Measurements from ENCODE around the gene NDUFC2. TPM values are rescaled to one million over a fixed set of nuclear protein-coding genes. Genes with fewer than 3 reads are reported as not detected.

NDUFC2 gene
- total and polyA plus RNA-seq, 2 donors (not counting 3 experiments of a cell fraction or from before 2014, with no cell fraction given), result 226 to 318 TPM

- Histone ChIP-seq H3K79me2 (ENCODE audit: control insufficient read depth, insufficient read depth, low read length) (no peaks in the 10 kb centered on the region), H3K27ac (ENCODE audit: insufficient read depth, low read depth, low read length) (no peak overlapping the region), H2AFZ (ENCODE audit: low read depth, low read length) (no peak overlapping the region), H3K4me1 (ENCODE audit: control insufficient read depth, extremely low read depth, insufficient read depth, low read length) (no peaks in the 10 kb centered on the region), H3K4me2 (ENCODE audit: insufficient read depth, low read length) (no peak overlapping the region), H3K9me1 (replicated peaks; ENCODE audit: control insufficient read depth, extremely low read depth, insufficient read depth, low read length) (no peaks in the 10 kb centered on the region), H3K9me3 (replicated peaks; ENCODE audit: control insufficient read depth, insufficient read depth, low read length) (no peaks in the 10 kb centered on the region), H3K27me3 (ENCODE audit: control insufficient read depth in 2 of 2, insufficient read depth in 2 of 2, low read length in 2 of 2) (no peaks in the 10 kb centered on the region), H3K9ac (replicated peaks; ENCODE audit: extremely low read depth, insufficient read depth, low read length) (no peak overlapping the region), H4K20me1 (replicated peaks; ENCODE audit: control insufficient read depth, extremely low read depth, insufficient read depth, low read length) (no peaks in the 10 kb centered on the region), H3K36me3 (ENCODE audit: control insufficient read depth in 2 of 2, extremely low read depth in 1 of 2, insufficient read depth in 2 of 2, low read length in 2 of 2) (no peaks in the 10 kb centered on the region), H3K4me3 (replicated peaks in 1 of 3; ENCODE audit: insufficient read depth in 1 of 3, low read depth in 1 of 3, low read length in 3 of 3) (no peak overlapping the region)
- dilution Hi-C loops (cut with MboI; ENCODE audit: extremely low pct_ligation_motif_present, low sequenced_read_pairs) (no loop called here), intact Hi-C loops (cut with micrococcal nuclease) (no loop called here)
- FAIRE-seq (no peak), DNase-seq (ENCODE audit: low read depth, low spot score) (no peak)
- CTCF ChIA-PET, result interaction anchor here (0.7 to 1.3 kb wide), 4 partner anchors 8 to 503 kb away, joined by 3 read pairs; no protein-coding TSS in a partner anchor
- BruUV-seq (replicated peaks), result no TSS peak
- POLR2A ChIA-PET, result no interaction called here
- TF ChIP-seq, protein P1, sequence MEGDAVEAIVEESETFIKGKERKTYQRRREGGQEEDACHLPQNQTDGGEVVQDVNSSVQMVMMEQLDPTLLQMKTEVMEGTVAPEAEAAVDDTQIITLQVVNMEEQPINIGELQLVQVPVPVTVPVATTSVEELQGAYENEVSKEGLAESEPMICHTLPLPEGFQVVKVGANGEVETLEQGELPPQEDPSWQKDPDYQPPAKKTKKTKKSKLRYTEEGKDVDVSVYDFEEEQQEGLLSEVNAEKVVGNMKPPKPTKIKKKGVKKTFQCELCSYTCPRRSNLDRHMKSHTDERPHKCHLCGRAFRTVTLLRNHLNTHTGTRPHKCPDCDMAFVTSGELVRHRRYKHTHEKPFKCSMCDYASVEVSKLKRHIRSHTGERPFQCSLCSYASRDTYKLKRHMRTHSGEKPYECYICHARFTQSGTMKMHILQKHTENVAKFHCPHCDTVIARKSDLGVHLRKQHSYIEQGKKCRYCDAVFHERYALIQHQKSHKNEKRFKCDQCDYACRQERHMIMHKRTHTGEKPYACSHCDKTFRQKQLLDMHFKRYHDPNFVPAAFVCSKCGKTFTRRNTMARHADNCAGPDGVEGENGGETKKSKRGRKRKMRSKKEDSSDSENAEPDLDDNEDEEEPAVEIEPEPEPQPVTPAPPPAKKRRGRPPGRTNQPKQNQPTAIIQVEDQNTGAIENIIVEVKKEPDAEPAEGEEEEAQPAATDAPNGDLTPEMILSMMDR (IDR thresholded peaks at IDR 0.05; ENCODE audit: extremely low read depth in 1 of 2, insufficient read depth in 1 of 2, low read depth in 1 of 2, low read length in 2 of 2), result no peak
Measured at GRCh38 chr11:78061088-78061920, 18.4 kb downstream of the NDUFC2 start.

DNA sequence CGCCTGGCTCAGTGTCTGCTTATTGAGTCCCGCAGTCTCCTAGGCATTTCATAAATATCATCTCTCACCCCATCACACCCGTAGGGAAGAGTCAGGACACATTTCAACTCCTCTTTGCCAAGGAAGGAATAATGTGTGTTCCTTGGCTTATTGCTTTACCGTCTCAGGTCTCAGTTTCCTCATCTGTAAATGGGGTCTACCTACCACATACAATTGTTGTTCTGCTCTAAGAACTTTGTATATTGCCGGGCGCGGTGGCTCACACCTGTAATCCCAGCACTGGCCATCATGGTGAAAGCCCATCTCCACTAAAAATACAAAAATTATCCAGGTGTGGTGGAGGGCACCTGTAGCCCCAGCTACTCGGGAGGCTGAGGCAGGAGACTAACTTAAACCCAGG is 19.1 kb downstream of the NDUFC2 start:
- intact Hi-C loops (cut with micrococcal nuclease) (no loop called here), dilution Hi-C loops (cut with MboI; ENCODE audit: extremely low pct_ligation_motif_present, low sequenced_read_pairs) (no loop called here)
- Histone ChIP-seq H3K9ac (replicated peaks; ENCODE audit: extremely low read depth, insufficient read depth, low read length) (no peak overlapping the region), H3K36me3 (ENCODE audit: control insufficient read depth in 2 of 2, extremely low read depth in 1 of 2, insufficient read depth in 2 of 2, low read length in 2 of 2) (no peaks in the 10 kb centered on the region), H3K27me3 (ENCODE audit: control insufficient read depth in 2 of 2, insufficient read depth in 2 of 2, low read length in 2 of 2) (no peaks in the 10 kb centered on the region), H3K4me1 (ENCODE audit: control insufficient read depth, extremely low read depth, insufficient read depth, low read length) (no peaks in the 10 kb centered on the region), H3K9me1 (replicated peaks; ENCODE audit: control insufficient read depth, extremely low read depth, insufficient read depth, low read length) (no peaks in the 10 kb centered on the region), H3K79me2 (ENCODE audit: control insufficient read depth, insufficient read depth, low read length) (no peaks in the 10 kb centered on the region), H3K9me3 (replicated peaks; ENCODE audit: control insufficient read depth, insufficient read depth, low read length) (no peaks in the 10 kb centered on the region), H3K4me2 (ENCODE audit: insufficient read depth, low read length) (no peak overlapping the region), H2AFZ (ENCODE audit: low read depth, low read length) (no peak overlapping the region), H3K27ac (ENCODE audit: insufficient read depth, low read depth, low read length) (no peak overlapping the region), H4K20me1 (replicated peaks; ENCODE audit: control insufficient read depth, extremely low read depth, insufficient read depth, low read length) (no peaks in the 10 kb centered on the region), H3K4me3 (replicated peaks in 1 of 3; ENCODE audit: insufficient read depth in 1 of 3, low read depth in 1 of 3, low read length in 3 of 3) (no peak overlapping the region)
- BruUV-seq (replicated peaks), result no TSS peak
- CTCF ChIA-PET, result interaction anchor here (0.9 to 1.0 kb wide), 2 partner anchors 9 to 504 kb away, joined by 3 read pairs; no protein-coding TSS in a partner anchor
- POLR2A ChIA-PET, result no interaction called here
- DNase-seq (ENCODE audit: low read depth, low spot score) (no peak), FAIRE-seq (no peak)
- TF ChIP-seq MAX (IDR thresholded peaks at IDR 0.05; ENCODE audit: insufficient read depth, insufficient read length), result no peak
- TF ChIP-seq POLR2A (IDR thresholded peaks at IDR 0.05; ENCODE audit: low read depth, low read length), result no peak
- no peak for TF ChIP-seq MYC (IDR thresholded peaks at IDR 0.05; ENCODE audit: low read depth, low read length)
- TF ChIP-seq, protein P1 (IDR thresholded peaks at IDR 0.05; ENCODE audit: extremely low read depth in 1 of 2, insufficient read depth in 1 of 2, low read depth in 1 of 2, low read length in 2 of 2), result no peak
- no peak for TF ChIP-seq EZH2 (IDR thresholded peaks at IDR 0.05; ENCODE audit: borderline replicate concordance, low read depth, low read length, severe bottlenecking)
- TF ChIP-seq JUN (IDR thresholded peaks at IDR 0.05; ENCODE audit: borderline replicate concordance, insufficient read depth, insufficient read length, low read depth), result no peak
- TF ChIP-seq FOS (IDR thresholded peaks at IDR 0.05; ENCODE audit: borderline replicate concordance, insufficient read depth, low read length), result no peak
- TF ChIP-seq GATA2 (IDR thresholded peaks at IDR 0.05; ENCODE audit: insufficient read depth, insufficient read length, low read depth, low read length), result no peak
- TF ChIP-seq POLR2AphosphoS5 (IDR thresholded peaks at IDR 0.05; ENCODE audit: insufficient read depth, low read depth, low read length), result no peak

Data from endothelial cell of umbilical vein (primary cell).